ENCODE results near the gene TTC31. TPM values are rescaled to one million over a fixed set of nuclear protein-coding genes. Genes with fewer than 3 reads are reported as not detected.
"Not testable (repeated sequence)": the region's sequence is repeated elsewhere in the genome, so short reads cannot be mapped to it uniquely, and the experiment has no call there.

The TTC31 gene
- total RNA-seq, 1 donor from 2014 or later = 11.8 TPM

- Histone ChIP-seq H3K27me3 (no peaks in the 10 kb centered on the region), H3K4me1 (peaks cover 45% of the 10 kb centered on the region), H3K27ac (no peak overlapping the region), H3K9me3 (no peaks in the 10 kb centered on the region), H3K4me3 (no peak overlapping the region), H3K36me3 (peaks cover 0 to 12% of the 10 kb centered on the region in 2 donors)
- DNase-seq (ENCODE audit: extremely low spot score in 2 of 2) = no peak
- intact Hi-C loops (cut with DNase I) = no loop called here
- no peak for TF ChIP-seq POLR2A (IDR thresholded peaks at IDR 0.05)
- TF ChIP-seq POLR2AphosphoS5 (IDR thresholded peaks at IDR 0.05; ENCODE audit: insufficient read depth in 1 of 2, low read depth in 1 of 2) = no peak
- TF ChIP-seq, protein P1, sequence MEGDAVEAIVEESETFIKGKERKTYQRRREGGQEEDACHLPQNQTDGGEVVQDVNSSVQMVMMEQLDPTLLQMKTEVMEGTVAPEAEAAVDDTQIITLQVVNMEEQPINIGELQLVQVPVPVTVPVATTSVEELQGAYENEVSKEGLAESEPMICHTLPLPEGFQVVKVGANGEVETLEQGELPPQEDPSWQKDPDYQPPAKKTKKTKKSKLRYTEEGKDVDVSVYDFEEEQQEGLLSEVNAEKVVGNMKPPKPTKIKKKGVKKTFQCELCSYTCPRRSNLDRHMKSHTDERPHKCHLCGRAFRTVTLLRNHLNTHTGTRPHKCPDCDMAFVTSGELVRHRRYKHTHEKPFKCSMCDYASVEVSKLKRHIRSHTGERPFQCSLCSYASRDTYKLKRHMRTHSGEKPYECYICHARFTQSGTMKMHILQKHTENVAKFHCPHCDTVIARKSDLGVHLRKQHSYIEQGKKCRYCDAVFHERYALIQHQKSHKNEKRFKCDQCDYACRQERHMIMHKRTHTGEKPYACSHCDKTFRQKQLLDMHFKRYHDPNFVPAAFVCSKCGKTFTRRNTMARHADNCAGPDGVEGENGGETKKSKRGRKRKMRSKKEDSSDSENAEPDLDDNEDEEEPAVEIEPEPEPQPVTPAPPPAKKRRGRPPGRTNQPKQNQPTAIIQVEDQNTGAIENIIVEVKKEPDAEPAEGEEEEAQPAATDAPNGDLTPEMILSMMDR (IDR thresholded peaks at IDR 0.05) = no peak
These were observed 21.5 kb upstream of the TTC31 start for GRCh38 chr2:74461187-74462053.

- peaks cover 0 to 12% of the 10 kb centered on the region in 2 donors for H3K36me3 ChIP-seq
- H3K4me3 ChIP-seq = no peak overlapping the region
- H3K27me3 ChIP-seq = no peaks in the 10 kb centered on the region
- intact Hi-C loops (cut with DNase I) = no loop called here
- H3K4me1 ChIP-seq = peaks cover 37% of the 10 kb centered on the region
- DNase-seq (ENCODE audit: extremely low spot score in 2 of 2) = no peak
- no peak overlapping the region for H3K27ac ChIP-seq
- no peaks in the 10 kb centered on the region for H3K9me3 ChIP-seq
- TF ChIP-seq, protein P1 (IDR thresholded peaks at IDR 0.05) = no peak
- TF ChIP-seq POLR2AphosphoS5 (IDR thresholded peaks at IDR 0.05; ENCODE audit: insufficient read depth in 1 of 2, low read depth in 1 of 2) (no peak), POLR2A (IDR thresholded peaks at IDR 0.05) (no peak)
These were observed 20.7 kb upstream of the TTC31 start for GRCh38 chr2:74462054-74462785.

- Histone ChIP-seq H3K9me3 (no peaks in the 10 kb centered on the region), H3K27ac (no peak overlapping the region), H3K36me3 (peaks cover 0 to 12% of the 10 kb centered on the region in 2 donors), H3K4me3 (no peak overlapping the region), H3K4me1 (peaks cover 36% of the 10 kb centered on the region), H3K27me3 (no peaks in the 10 kb centered on the region)
- intact Hi-C loops (cut with DNase I) = no loop called here
- TF ChIP-seq, protein P1 (IDR thresholded peaks at IDR 0.05) = no peak
- no peak for TF ChIP-seq POLR2AphosphoS5 (IDR thresholded peaks at IDR 0.05; ENCODE audit: insufficient read depth in 1 of 2, low read depth in 1 of 2)
- TF ChIP-seq POLR2A (IDR thresholded peaks at IDR 0.05) = no peak
- no peak for DNase-seq (ENCODE audit: extremely low spot score in 2 of 2)
These were observed 20.1 kb upstream of the TTC31 start for GRCh38 chr2:74462786-74463105.

DNA sequence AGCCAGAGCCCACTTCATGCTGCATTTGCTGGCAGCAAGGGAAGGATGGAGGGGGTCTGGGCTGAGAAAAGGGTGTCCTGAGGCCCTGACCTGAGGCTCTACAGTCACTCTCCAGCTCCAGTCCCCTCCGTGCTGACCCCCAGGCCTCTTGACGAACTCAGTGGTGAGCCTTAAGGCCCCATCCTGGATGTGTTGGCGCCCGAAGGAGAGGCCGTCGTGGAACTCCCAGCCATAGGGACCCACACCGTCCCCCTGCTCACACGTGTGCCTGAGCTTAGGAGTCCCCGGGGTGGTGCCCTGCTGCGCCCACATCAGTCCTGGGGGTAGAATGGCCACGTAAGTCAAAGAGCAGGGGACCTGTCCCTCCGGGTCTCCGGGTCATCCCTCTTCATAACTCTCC, 18.5 kb upstream of the TTC31 start:
- Histone ChIP-seq H3K36me3 (peaks cover 0 to 12% of the 10 kb centered on the region in 2 donors), H3K4me3 (peak overlapping the region; percentile 81 to 91), H3K4me1 (peaks cover 28% of the 10 kb centered on the region), H3K27ac (peak overlapping the region; percentile 46), H3K9me3 (no peaks in the 10 kb centered on the region), H3K27me3 (no peaks in the 10 kb centered on the region)
- intact Hi-C loops (cut with DNase I) = loop anchor here (2.0 kb wide), 1 partner anchor 64 kb away; the partner anchor contains the start of genes AUP1 and HTRA2
- TF ChIP-seq POLR2AphosphoS5 (IDR thresholded peaks at IDR 0.05; ENCODE audit: insufficient read depth in 1 of 2, low read depth in 1 of 2) = no peak
- TF ChIP-seq, protein P1 (IDR thresholded peaks at IDR 0.05) = no peak
- peak in 1 of 2 donors; percentile 85 for DNase-seq (ENCODE audit: extremely low spot score in 2 of 2)

DNA sequence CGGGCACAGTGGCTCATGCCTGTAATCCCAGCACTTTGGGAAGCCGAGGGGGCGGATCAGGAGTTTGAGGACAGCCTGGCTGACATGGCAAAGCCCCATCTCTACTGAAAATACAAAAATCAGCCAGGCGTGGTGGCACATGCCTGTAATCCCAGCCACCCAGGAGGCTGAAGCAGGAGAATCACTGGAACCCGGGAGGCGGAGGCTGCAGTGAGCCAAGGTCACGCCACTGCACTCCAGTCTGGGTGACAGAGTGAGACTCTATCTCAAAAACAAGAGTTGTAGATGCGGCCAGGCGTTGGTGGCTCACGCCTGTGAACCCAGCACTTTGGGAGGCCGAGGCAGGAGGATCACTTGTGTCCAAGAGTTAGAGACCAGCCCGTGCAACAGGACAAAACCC, 12.1 kb upstream of the TTC31 start:
- H3K9me3 ChIP-seq; DNase-seq (ENCODE audit: extremely low spot score in 2 of 2); intact Hi-C loops (cut with DNase I); H3K27me3 ChIP-seq; H3K4me3 ChIP-seq; H3K27ac ChIP-seq: not testable (repeated sequence)
- Histone ChIP-seq H3K36me3 (peaks cover 0 to 15% of the 10 kb centered on the region in 2 donors), H3K4me1 (peaks cover 29% of the 10 kb centered on the region)

Data from vagina (tissue), 2 donors.